GM12892 (cell line): ENCODE measurements around the gene ZNF423.

ENCODE experiments used
- POLR2A ChIP-seq: IDR thresholded peaks from 2 replicates; pipeline ENCODE4 v1.6.1; 2011; ENCODE audit warnings: low read depth, low read length, control low read depth
- POLR2AphosphoS5 ChIP-seq: IDR thresholded peaks from 2 replicates; pipeline ENCODE4 v1.6.1; 2011; ENCODE audit warnings: low read depth, low read length, control low read depth

GRCh38 chr16:49521734-49522325, 334.1 kb downstream of the ZNF423 start:
- no peak for TF ChIP-seq POLR2A
- TF ChIP-seq POLR2AphosphoS5: no peak
